MM.1S (cell line): Measurements from ENCODE around the gene MPZL3.

Experiments
- CTCF ChIP-seq: fragments of 300-600 bp; sonication (generic); IDR thresholded peaks from 2 replicates; pipeline ENCODE4 v1.5.1; 2016; ENCODE audit warnings: antibody characterized with exemption, low read length, mixed read lengths
- EZH2 ChIP-seq: fragments of 300-600 bp; sonication (generic); optimal IDR thresholded peaks from 2 replicates; pipeline ENCODE3; 2017; ENCODE audit warnings: low read depth, mild to moderate bottlenecking, antibody characterized with exemption, low read length, mixed read lengths

- TF ChIP-seq CTCF = no peak
- no peak for TF ChIP-seq EZH2
Measured at GRCh38 chr11:118283756-118284350, 31.7 kb upstream of the MPZL3 start.
